H1 (cell line): Measurements from ENCODE around the gene RHEB. TPM values are rescaled to one million over a fixed set of nuclear protein-coding genes. Genes with fewer than 3 reads are reported as not detected.

Source experiments
- CTCF ChIA-PET: fragments of 300-600 bp; sonication (Branson Sonifier 250); formaldehyde crosslinking; loops from one replicate; lab custom pipeline; 2021; ENCODE audit not compliant: partially characterized antibody; lab: Charles Lee
- POLR2A ChIA-PET: fragments of 300-600 bp; sonication (Branson Sonifier 250); formaldehyde crosslinking; loops from one replicate; lab custom pipeline; 2021; ENCODE audit warnings: inconsistent platforms; ENCODE audit not compliant: partially characterized antibody; lab: Charles Lee
- DNase-seq, 2 experiments: peaks; one replicate each; pipeline versions ENCODE4 v3.0.0 to v3.0.0-alpha.2; 2010 to 2022; ENCODE audit warnings: low spot score in 2 of 2, low read depth in 1 of 2, mixed read lengths in 1 of 2
- FAIRE-seq: peaks from 2 replicates; lab custom pipeline; 2011; peaks lifted over from hg19 to GRCh38; lab: Jason Lieb, UNC
- H2AFZ ChIP-seq: 2 replicates; pipeline ENCODE4 v1.8.1; 2012; ENCODE audit warnings: low read length, inconsistent platforms
- H2AK5ac ChIP-seq: 2 replicates; pipeline ENCODE4 v1.6.1; 2013; ENCODE audit warnings: low read depth, low read length
- H2BK120ac ChIP-seq: replicated peaks from 2 replicates; pipeline ENCODE3; 2013; ENCODE audit warnings: low read depth, low read length, inconsistent platforms
- H2BK12ac ChIP-seq: 2 replicates; pipeline ENCODE4 v1.6.1; 2013; ENCODE audit warnings: low read depth, low read length
- H2BK15ac ChIP-seq: 2 replicates; pipeline ENCODE4 v1.6.1; 2013; ENCODE audit warnings: low read length
- H2BK20ac ChIP-seq: 2 replicates; pipeline ENCODE4 v1.6.1; 2013; ENCODE audit warnings: low read length
- H2BK5ac ChIP-seq: 2 replicates; pipeline ENCODE4 v1.6.1; 2013; ENCODE audit warnings: low read depth, low read length
- H3K14ac ChIP-seq: 2 replicates; pipeline ENCODE4 v1.6.1; 2013; ENCODE audit warnings: inconsistent platforms; ENCODE audit not compliant: insufficient read length
- H3K18ac ChIP-seq: 2 replicates; pipeline ENCODE4 v1.6.1; 2013; ENCODE audit warnings: low read length; ENCODE audit errors: extremely low read depth
- H3K23ac ChIP-seq: 2 replicates; pipeline ENCODE4 v1.6.1; 2013; ENCODE audit warnings: inconsistent platforms; ENCODE audit not compliant: insufficient read length
- H3K23me2 ChIP-seq: 2 replicates; pipeline ENCODE4 v1.6.1; 2013; ENCODE audit warnings: low read depth, low read length
- H3K27ac ChIP-seq: 2 replicates; pipeline ENCODE4 v1.6.1; 2011; ENCODE audit warnings: low read depth, low read length, inconsistent platforms
- H3K27me3 ChIP-seq, 4 experiments: replicated peaks in 1 of 4; 1 replicate in 1 of 4; 2 replicates in 3 of 4; pipeline versions ENCODE4 v1.6.1 to v1.8.1; 2011 to 2013; ENCODE audit warnings: low read length in 3 of 4, mild to moderate bottlenecking in 3 of 4, inconsistent platforms in 2 of 4, mixed read lengths in 2 of 4, moderate library complexity in 1 of 4; ENCODE audit not compliant: control insufficient read depth in 3 of 4, insufficient read depth in 3 of 4; ENCODE audit errors: extremely low read depth in 1 of 4
- H3K36me3 ChIP-seq, 4 experiments: 2 replicates each; pipeline versions ENCODE4 v1.6.1 to v1.8.1; 2011 to 2013; ENCODE audit warnings: mild to moderate bottlenecking in 4 of 4, low read length in 3 of 4, moderate library complexity in 2 of 4, control low read depth in 1 of 4, inconsistent platforms in 1 of 4; ENCODE audit not compliant: insufficient read depth in 4 of 4, control insufficient read depth in 2 of 4
- H3K4ac ChIP-seq: replicated peaks from 2 replicates; pipeline ENCODE3; 2013; ENCODE audit warnings: low read length, low read depth, mixed read lengths, inconsistent platforms; ENCODE audit not compliant: insufficient read length
- H3K4me1 ChIP-seq, 4 experiments: replicated peaks in 1 of 4; 1 replicate in 1 of 4; 2 replicates in 3 of 4; pipeline versions ENCODE4 v1.6.1 to v1.8.1; 2011 to 2013; ENCODE audit warnings: low read length in 3 of 4, inconsistent platforms in 2 of 4, mixed read lengths in 1 of 4; ENCODE audit not compliant: insufficient read depth in 4 of 4, control insufficient read depth in 3 of 4
- H3K4me2 ChIP-seq, 2 experiments: 2 replicates each; pipeline versions ENCODE4 v1.6.1 to v1.8.1; 2011 to 2013; ENCODE audit warnings: low read depth in 2 of 2, low read length in 2 of 2, control low read depth in 1 of 2, inconsistent platforms in 1 of 2, mild to moderate bottlenecking in 1 of 2; ENCODE audit not compliant: insufficient read depth in 1 of 2
- H3K4me3 ChIP-seq, 4 experiments: fragments of 200-600, 300-600 bp in 1 of 4; sonication (generic), shearing (Covaris generic), sonication (Bioruptor Twin) in 1 of 4; 2 replicates each; pipeline versions ENCODE4 v1.5.1 to v1.8.1; 2011 to 2016; ENCODE audit warnings: low read length in 4 of 4, low read depth in 3 of 4, control low read depth in 2 of 4, inconsistent platforms in 2 of 4, mild to moderate bottlenecking in 2 of 4, mixed read lengths in 1 of 4, moderate library complexity in 1 of 4; ENCODE audit not compliant: insufficient read depth in 2 of 4; ENCODE audit errors: extremely low read depth in 1 of 4
- H3K56ac ChIP-seq: replicated peaks from 2 replicates; pipeline ENCODE3; 2013; ENCODE audit warnings: low read depth, mild to moderate bottlenecking, mixed read lengths, low read length, inconsistent platforms; ENCODE audit not compliant: insufficient read length
- H3K79me1 ChIP-seq: 2 replicates; pipeline ENCODE4 v1.6.1; 2013; ENCODE audit warnings: low read depth, low read length, control low read depth
- H3K79me2 ChIP-seq, 2 experiments: 2 replicates each; pipeline versions ENCODE4 v1.6.1 to v1.8.1; 2012 to 2013; ENCODE audit warnings: low read length in 2 of 2, mild to moderate bottlenecking in 2 of 2, inconsistent platforms in 1 of 2; ENCODE audit not compliant: insufficient read depth in 2 of 2, control insufficient read depth in 1 of 2
- H3K9ac ChIP-seq, 4 experiments: replicated peaks in 1 of 4; 1 replicate in 1 of 4; 2 replicates in 3 of 4; pipeline versions ENCODE4 v1.6.1 to v1.8.1; 2011 to 2013; ENCODE audit warnings: low read depth in 3 of 4, low read length in 3 of 4, control low read depth in 2 of 4, mild to moderate bottlenecking in 2 of 4, moderate library complexity in 2 of 4, inconsistent platforms in 1 of 4; ENCODE audit errors: extremely low read depth in 1 of 4
- H3K9me3 ChIP-seq, 2 experiments: 2 replicates each; pipeline versions ENCODE4 v1.6.1 to v1.8.1; 2012 to 2013; ENCODE audit warnings: mild to moderate bottlenecking in 2 of 2, moderate library complexity in 2 of 2, control low read depth in 1 of 2, inconsistent platforms in 1 of 2, low read depth in 1 of 2, low read length in 1 of 2, mixed read lengths in 1 of 2; ENCODE audit not compliant: insufficient read depth in 2 of 2
- H4K20me1 ChIP-seq, 2 experiments: replicated peaks in 1 of 2; 2 replicates each; pipeline versions ENCODE3 to v1.8.1; 2011 to 2013; ENCODE audit warnings: inconsistent platforms in 2 of 2, low read length in 2 of 2, mild to moderate bottlenecking in 1 of 2; ENCODE audit not compliant: insufficient read depth in 2 of 2, control insufficient read depth in 1 of 2
- H4K5ac ChIP-seq: 2 replicates; pipeline ENCODE4 v1.6.1; 2013; ENCODE audit warnings: low read length, low read depth, mixed read lengths, inconsistent platforms; ENCODE audit not compliant: insufficient read length
- H4K8ac ChIP-seq: 2 replicates; pipeline ENCODE4 v1.8.0; 2013; ENCODE audit warnings: mild to moderate bottlenecking, moderate library complexity, low read length, inconsistent platforms; ENCODE audit not compliant: insufficient read depth; ENCODE audit errors: extremely low read depth
- H4K91ac ChIP-seq: replicated peaks from 2 replicates; pipeline ENCODE3; 2013; ENCODE audit warnings: low read length, mixed read lengths, inconsistent platforms; ENCODE audit not compliant: insufficient read length
- CHD2 ChIP-seq: IDR thresholded peaks from 2 replicates; pipeline ENCODE4 v1.6.1; 2012; ENCODE audit warnings: low read length, improper control_type of control experiment
- CREB1 ChIP-seq: IDR thresholded peaks from 2 replicates; pipeline ENCODE4 v1.6.1; 2012; ENCODE audit warnings: inconsistent platforms
- EGR1 ChIP-seq: IDR thresholded peaks from 2 replicates; pipeline ENCODE4 v1.6.1; 2011; ENCODE audit warnings: low read depth, low read length, borderline replicate concordance
- EZH2 ChIP-seq: fragments of 200-600 bp; sonication (generic); IDR thresholded peaks from 2 replicates; pipeline ENCODE4 v1.7.1; 2012; ENCODE audit warnings: low read depth, mild to moderate bottlenecking, moderate library complexity, low read length, inconsistent platforms; ENCODE audit not compliant: severe bottlenecking
- KDM1A ChIP-seq: fragments of 200-600, 300-600 bp; sonication (generic); IDR thresholded peaks from 2 replicates; pipeline ENCODE4 v1.7.1; 2016; ENCODE audit warnings: mild to moderate bottlenecking, low read length, borderline replicate concordance
- POLR2A ChIP-seq, 2 experiments: IDR thresholded peaks; 1 replicate in 1 of 2; 2 replicates in 1 of 2; pipeline ENCODE4 v1.6.1; 2011; ENCODE audit warnings: low read depth in 2 of 2, low read length in 2 of 2, mild to moderate bottlenecking in 2 of 2; ENCODE audit errors: control extremely low read depth in 1 of 2
- RFX5 ChIP-seq: IDR thresholded peaks from 2 replicates; pipeline ENCODE4 v1.6.1; 2011; ENCODE audit warnings: low read depth, low read length, improper control_type of control experiment, borderline replicate concordance
- SP2 ChIP-seq: IDR thresholded peaks from 2 replicates; pipeline ENCODE4 v1.6.1; 2012; ENCODE audit warnings: mild to moderate bottlenecking, low read length, inconsistent platforms
- SRF ChIP-seq: IDR thresholded peaks from 2 replicates; pipeline ENCODE4 v1.6.1; 2011; ENCODE audit warnings: mild to moderate bottlenecking, low read depth, low read length, moderate library complexity
- SUZ12 ChIP-seq: fragments of 200-600 bp; sonication (generic); IDR thresholded peaks from 2 replicates; pipeline ENCODE4 v1.6.1; 2012; ENCODE audit warnings: mild to moderate bottlenecking, inconsistent platforms, low read length, moderate library complexity, mixed read lengths
- polyA plus RNA-seq, 7 experiments: library from polyadenylated mRNA; depleted of rRNA in 3 of 7; stranded (reverse) in 5 of 7; unstranded in 2 of 7; fragments of >200 nt in 5 of 7; fragments of 200-250 nt in 2 of 7; gene quantifications; 1 replicate in 5 of 7; 2 replicates in 1 of 7; 4 replicates in 1 of 7; pipeline versions ENCODE4 v1.2.1 to v1.2.3, GENCODE V29; 2011 to 2013; ENCODE audit warnings: missing spikeins in 2 of 7, mixed read lengths in 2 of 7
- total RNA-seq: library from RNA; stranded (reverse); fragmentation: NEBNext Ultra II Directional; extraction: Animal tissue kit (Norgen Biotek cat#: 25700); gene quantifications from 2 replicates; pipeline ENCODE4 v1.2.1, GENCODE V29; 2021

Gene RHEB
- total and polyA plus RNA-seq, 2 of the 8 experiments (the other 6 are each of a cell fraction or from before 2014, with no cell fraction given): 60.8 to 132 TPM

DNA sequence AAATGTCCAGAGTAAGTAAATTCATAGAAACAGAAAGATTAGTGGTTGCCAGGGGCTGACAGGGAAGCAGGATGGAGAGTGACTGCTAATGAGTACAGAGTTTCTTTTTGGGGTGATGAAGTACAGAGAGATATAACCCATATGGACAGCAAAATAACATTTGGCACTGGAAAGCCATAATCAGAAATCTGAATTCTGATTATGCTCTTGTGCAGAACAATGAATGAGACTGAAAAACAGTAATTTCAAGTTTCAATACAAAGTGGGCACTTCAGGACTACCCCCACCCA, 4.5 kb downstream of the RHEB start:
- peaks cover 5% of the 10 kb centered on the region for H3K79me1 ChIP-seq
- H4K5ac ChIP-seq: no peak overlapping the region
- no peak overlapping the region for H3K18ac ChIP-seq
- no peak overlapping the region for H2AFZ ChIP-seq
- no peak overlapping the region for H2BK120ac ChIP-seq
- TF ChIP-seq SUZ12 (no peak), CREB1 (no peak), EZH2 (no peak), POLR2A (IDR thresholded peaks at IDR 0.05; ENCODE audit: control extremely low read depth in 1 of 2, low read depth in 2 of 2, low read length in 2 of 2) (no peak), EGR1 (no peak), RFX5 (no peak), SRF (no peak), KDM1A (no peak), SP2 (no peak), CHD2 (no peak)
- H4K8ac ChIP-seq: no peak overlapping the region
- H3K27me3 ChIP-seq: no peaks in the 10 kb centered on the region
- ChIA-PET CTCF (interaction anchor here (0.6 to 2.0 kb wide), 4 partner anchors 8 to 143 kb away, joined by 3 to 6 read pairs (median 4); no protein-coding TSS in a partner anchor), POLR2A (interaction anchor here (1.0 to 6.3 kb wide), 4 partner anchors 9 to 28 kb away, joined by 3 to 42 read pairs (median 4); no protein-coding TSS in a partner anchor)
- H3K56ac ChIP-seq: no peak overlapping the region
- H3K4ac ChIP-seq: no peak overlapping the region
- H2BK20ac ChIP-seq: no peak overlapping the region
- no peak overlapping the region for H3K4me3 ChIP-seq
- no peak overlapping the region for H3K23ac ChIP-seq
- no peak for DNase-seq
- no peak for FAIRE-seq
- no peak overlapping the region for H4K91ac ChIP-seq
- no peak overlapping the region for H2BK5ac ChIP-seq
- H3K9ac ChIP-seq: no peak overlapping the region
- peaks cover 34 to 38% of the 10 kb centered on the region in 2 experiments for H4K20me1 ChIP-seq
- H3K36me3 ChIP-seq: no peaks in the 10 kb centered on the region
- no peaks in the 10 kb centered on the region for H3K9me3 ChIP-seq
- H3K4me2 ChIP-seq: no peak overlapping the region
- no peak overlapping the region for H2BK12ac ChIP-seq
- H2BK15ac ChIP-seq: no peak overlapping the region
- no peak overlapping the region for H3K27ac ChIP-seq
- peaks cover 2 to 12% (median 2%) of the 10 kb centered on the region in 4 experiments; a peak in 5 of 7 replicates for H3K4me1 ChIP-seq
- H2AK5ac ChIP-seq: no peak overlapping the region
- H3K14ac ChIP-seq: no peak overlapping the region
- H3K79me2 ChIP-seq: peaks cover 51 to 88% of the 10 kb centered on the region in 2 experiments
- peaks cover 11% of the 10 kb centered on the region for H3K23me2 ChIP-seq
